ENCODE measurements around the gene KSR1.

- TF ChIP-seq POLR2A (IDR thresholded peaks at IDR 0.05; ENCODE audit: low read depth, low read length) (no peak), POLR2AphosphoS5 (IDR thresholded peaks at IDR 0.05; ENCODE audit: low read depth, low read length) (no peak), TAF1 (IDR thresholded peaks at IDR 0.05; ENCODE audit: borderline replicate concordance, low read depth, low read length) (no peak)
These were observed 36.8 kb downstream of the KSR1 start for GRCh38 chr17:27493088-27493487.
